Upper lobe of right lung (tissue), 1 donor: Measurements from ENCODE around the gene NDOR1. TPM values are rescaled to one million over a fixed set of nuclear protein-coding genes. Genes with fewer than 3 reads are reported as not detected.

Experiments
- ATAC-seq: fragments of 200-7000 bp; cut with Tn5 transposase; one replicate; pipeline ENCODE4 v1.9.1; 2020; ENCODE audit warnings: mild to moderate bottlenecking, moderate library complexity
- DNase-seq: peaks from one replicate; pipeline ENCODE4 v3.0.0-alpha.2; 2020
- H3K27ac ChIP-seq: fragments of 200-600 bp; one replicate; pipeline ENCODE4 v1.8.0; 2022
- H3K27me3 ChIP-seq: fragments of 200-600 bp; one replicate; pipeline ENCODE4 v1.8.0; 2022; ENCODE audit warnings: mild to moderate bottlenecking
- H3K36me3 ChIP-seq: fragments of 200-600 bp; one replicate; pipeline ENCODE4 v1.8.0; 2022
- H3K4me1 ChIP-seq: fragments of 200-600 bp; one replicate; pipeline ENCODE4 v1.8.0; 2022
- H3K4me3 ChIP-seq: fragments of 200-600 bp; one replicate; pipeline ENCODE4 v1.8.0; 2022; ENCODE audit warnings: mild to moderate bottlenecking
- H3K9me3 ChIP-seq: fragments of 200-600 bp; one replicate; pipeline ENCODE4 v1.8.0; 2022
- CTCF ChIP-seq: fragments of 200-600 bp; IDR thresholded peaks from one replicate; pipeline ENCODE4 v1.8.0; 2022; ENCODE audit warnings: antibody characterized with exemption
- intact Hi-C: fragments of 100-400 bp; cut with DNase I; formaldehyde crosslinking; loops from one replicate; pipeline ENCODE4 v1.11.0; 2022
- total RNA-seq: library from RNA; stranded (reverse); fragmentation: NEBNext Ultra II Directional; extraction: Animal tissue kit (Norgen Biotek cat#: 25700); gene quantifications from one replicate; pipeline ENCODE4 v1.2.1, GENCODE V29; 2021
- donor health status: DM: no; HTN: yes; CAD: no; lungs with severe emphysema.

NDOR1 gene
- total RNA-seq, 1 donor from 2014 or later = 16.7 TPM

DNA sequence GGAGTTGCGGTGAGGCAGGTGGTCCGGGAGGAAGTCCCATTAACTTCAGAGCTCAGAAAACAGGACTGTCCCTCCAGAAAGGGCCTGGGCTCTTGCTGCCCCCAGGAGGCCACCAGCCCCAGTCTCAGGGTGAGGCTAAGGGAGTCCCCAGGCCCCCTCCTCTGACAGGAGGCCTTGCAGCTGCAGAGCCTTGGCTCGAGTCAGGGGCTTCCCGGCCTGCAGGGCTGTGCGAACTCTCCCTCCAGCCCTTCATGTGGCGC, 42.3 kb downstream of the NDOR1 start:
- Histone ChIP-seq H3K4me3 (no peak overlapping the region), H3K9me3 (no peaks in the 10 kb centered on the region), H3K27me3 (no peaks in the 10 kb centered on the region), H3K36me3 (peaks cover 11% of the 10 kb centered on the region), H3K4me1 (peaks cover 19% of the 10 kb centered on the region), H3K27ac (peak overlapping the region; percentile 63)
- no peak for TF ChIP-seq CTCF
- ATAC-seq = no peak
- DNase-seq = no peak
- intact Hi-C loops = no loop called here

- TF ChIP-seq CTCF = no peak
- peaks cover 12% of the 10 kb centered on the region for H3K4me1 ChIP-seq
- H3K36me3 ChIP-seq = no peaks in the 10 kb centered on the region
- H3K27me3 ChIP-seq = no peaks in the 10 kb centered on the region
- no peak overlapping the region for H3K27ac ChIP-seq
- H3K4me3 ChIP-seq = no peak overlapping the region
- ATAC-seq (no peak), DNase-seq (no peak)
- intact Hi-C loops = no loop called here
- H3K9me3 ChIP-seq = no peaks in the 10 kb centered on the region
Observed at GRCh38 chr9:137250329-137251193, 45.1 kb downstream of the NDOR1 start.

GRCh38 chr9:137251194-137251461, 45.6 kb downstream of the NDOR1 start, which contains the start of gene STPG3:
Gene STPG3, plus strand, starts transcription at chr9:137251286. Its CDS starts 1 bp downstream, at chr9:137251287.
- H3K27ac ChIP-seq = no peak within 1 kb of the TSS
- TF ChIP-seq CTCF = no peak
- no peaks in the 10 kb centered on the region for H3K9me3 ChIP-seq
- intact Hi-C loops = no loop called here
- no peak within 1 kb of the TSS for H3K4me3 ChIP-seq
- DNase-seq (no peak), ATAC-seq (no peak)
- no peaks in the 10 kb centered on the region for H3K36me3 ChIP-seq
- peaks cover 15% of the 10 kb centered on the region for H3K4me1 ChIP-seq
- H3K27me3 ChIP-seq = no peaks in the 10 kb centered on the region

- ATAC-seq (no peak), DNase-seq (no peak)
- TF ChIP-seq CTCF = no peak
- no peak overlapping the region for H3K27ac ChIP-seq
- no peaks in the 10 kb centered on the region for H3K9me3 ChIP-seq
- intact Hi-C loops = no loop called here
- H3K4me3 ChIP-seq = no peak overlapping the region
- peaks cover 5% of the 10 kb centered on the region for H3K36me3 ChIP-seq
- peaks cover 20% of the 10 kb centered on the region for H3K4me1 ChIP-seq
- no peaks in the 10 kb centered on the region for H3K27me3 ChIP-seq
Observed at GRCh38 chr9:137251490-137252268, 46.2 kb downstream of the NDOR1 start.

DNA sequence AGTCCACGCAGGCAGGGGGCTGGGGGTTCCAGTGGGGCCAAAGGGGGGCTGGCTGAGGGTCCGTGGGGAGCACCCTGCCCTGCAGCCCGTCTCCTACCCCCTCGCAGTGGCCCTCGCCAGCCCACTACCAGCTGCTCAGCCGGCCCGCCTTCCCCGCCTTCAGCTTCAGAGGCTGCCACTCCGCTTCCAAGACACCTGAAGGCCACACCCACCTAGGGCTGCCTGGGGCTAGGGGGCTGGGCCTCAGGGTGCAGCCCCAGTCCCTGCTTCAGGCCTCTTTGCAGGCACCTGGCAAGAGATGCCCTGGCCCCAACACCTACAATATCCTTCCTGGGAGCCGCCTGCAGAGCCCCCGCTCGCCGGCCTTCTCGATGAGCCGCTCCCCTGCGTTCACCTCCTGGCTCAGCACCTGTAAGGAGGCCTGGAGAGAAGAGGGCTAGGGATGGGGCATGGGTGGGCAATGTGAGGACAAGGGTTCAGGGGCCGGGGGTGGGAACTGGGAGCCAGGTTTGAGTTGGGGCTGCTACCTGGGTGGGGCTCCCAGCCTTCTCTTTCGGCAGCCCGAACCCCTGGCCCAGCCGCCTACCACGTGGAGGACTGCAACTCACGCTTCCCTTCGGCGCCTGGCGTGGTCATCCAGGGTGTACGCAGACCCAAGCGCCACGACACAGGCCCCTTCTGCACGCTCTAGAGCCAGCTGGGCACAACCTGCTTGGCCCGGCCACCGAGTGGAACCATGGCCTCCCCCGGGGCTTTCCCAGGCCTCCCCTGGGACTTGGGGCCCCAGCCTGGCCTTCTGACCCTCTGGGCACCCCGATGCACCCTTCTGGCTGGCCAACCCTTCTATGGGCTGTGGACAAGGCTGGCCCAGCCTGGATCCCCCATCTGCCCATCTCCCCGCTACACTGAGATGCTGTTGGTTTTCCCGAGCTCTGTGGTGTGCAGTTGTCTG, 47.3 kb downstream of the NDOR1 start:
- Histone ChIP-seq H3K9me3 (no peaks in the 10 kb centered on the region), H3K27me3 (no peaks in the 10 kb centered on the region), H3K4me3 (no peak overlapping the region), H3K4me1 (peaks cover 16% of the 10 kb centered on the region), H3K27ac (no peak overlapping the region), H3K36me3 (peaks cover 10% of the 10 kb centered on the region)
- intact Hi-C loops = no loop called here
- no peak for TF ChIP-seq CTCF
- ATAC-seq (no peak), DNase-seq (no peak)
